ENCODE results near the gene SCD. TPM values are rescaled to one million over a fixed set of nuclear protein-coding genes. Genes with fewer than 3 reads are reported as not detected.

The SCD gene
- total and polyA plus RNA-seq, 7 donors, result 4.2 to 199 (median 13.6) TPM

- no peak for TF ChIP-seq POLR2AphosphoS5 (IDR thresholded peaks at IDR 0.05)
- no peak for TF ChIP-seq POLR2A (IDR thresholded peaks at IDR 0.05)
- TF ChIP-seq EP300 (IDR thresholded peaks at IDR 0.05), result no peak
- no peak for TF ChIP-seq CTCF (IDR thresholded peaks at IDR 0.05)
- WGBS, 2 donors, result 96 to 97% methylated on average over 4 of the region's 4 CpGs
- Histone ChIP-seq H3K4me3 (no peak overlapping the region), H3K27ac (no peak overlapping the region), H3K36me3 (no peaks in the 10 kb centered on the region), H3K27me3 (no peaks in the 10 kb centered on the region), H3K4me1 (no peaks in the 10 kb centered on the region), H3K9me3 (no peaks in the 10 kb centered on the region)
- intact Hi-C loops (cut with DNase I), result no loop called here
- DNase-seq, result no peak
Observed at GRCh38 chr10:100396605-100397004, 49.6 kb downstream of the SCD start.

- Histone ChIP-seq H3K36me3 (no peaks in the 10 kb centered on the region), H3K27me3 (no peaks in the 10 kb centered on the region), H3K9me3 (no peaks in the 10 kb centered on the region), H3K27ac (no peak overlapping the region), H3K4me1 (no peaks in the 10 kb centered on the region), H3K4me3 (no peak overlapping the region)
- 54 to 81% methylated on average over 4 of the region's 4 CpGs for WGBS, 2 donors
- no peak for TF ChIP-seq POLR2A (IDR thresholded peaks at IDR 0.05)
- no peak for TF ChIP-seq POLR2AphosphoS5 (IDR thresholded peaks at IDR 0.05)
- no peak for TF ChIP-seq CTCF (IDR thresholded peaks at IDR 0.05)
- no peak for TF ChIP-seq EP300 (IDR thresholded peaks at IDR 0.05)
- intact Hi-C loops (cut with DNase I), result no loop called here
- DNase-seq, result no peak
Observed at GRCh38 chr10:100401631-100402328, 54.7 kb downstream of the SCD start.

- Histone ChIP-seq H3K27me3 (no peaks in the 10 kb centered on the region), H3K4me1 (no peaks in the 10 kb centered on the region), H3K4me3 (no peak overlapping the region), H3K9me3 (no peaks in the 10 kb centered on the region), H3K36me3 (no peaks in the 10 kb centered on the region), H3K27ac (no peak overlapping the region)
- DNase-seq, result no peak
- intact Hi-C loops (cut with DNase I), result no loop called here
- TF ChIP-seq EP300 (IDR thresholded peaks at IDR 0.05), result no peak
- no peak for TF ChIP-seq POLR2AphosphoS5 (IDR thresholded peaks at IDR 0.05)
- TF ChIP-seq POLR2A (IDR thresholded peaks at IDR 0.05), result no peak
- TF ChIP-seq CTCF (IDR thresholded peaks at IDR 0.05), result no peak
- WGBS, 2 donors, result 61 to 83% methylated on average over 3 of the region's 3 CpGs
Observed at GRCh38 chr10:100403734-100404133, 56.7 kb downstream of the SCD start.

- Histone ChIP-seq H3K4me3 (no peak overlapping the region), H3K27ac (no peak overlapping the region), H3K9me3 (no peaks in the 10 kb centered on the region), H3K4me1 (no peaks in the 10 kb centered on the region), H3K36me3 (no peaks in the 10 kb centered on the region), H3K27me3 (no peaks in the 10 kb centered on the region)
- WGBS, 2 donors, result 66 to 81% methylated on average over 3 of the region's 3 CpGs
- intact Hi-C loops (cut with DNase I), result no loop called here
- TF ChIP-seq POLR2A (IDR thresholded peaks at IDR 0.05), result no peak
- TF ChIP-seq EP300 (IDR thresholded peaks at IDR 0.05), result no peak
- no peak for TF ChIP-seq POLR2AphosphoS5 (IDR thresholded peaks at IDR 0.05)
- TF ChIP-seq CTCF (IDR thresholded peaks at IDR 0.05), result no peak
- no peak for DNase-seq
Observed at GRCh38 chr10:100413173-100413572, 66.1 kb downstream of the SCD start.

Small RNA genes within 50 kb of the gene (small RNA-seq; reads per million reads assigned to genes)
- gene RF00019, result 0 reads per million in 3 donors

Other genes starting within 250 kb of the SCD start
- 10 to 100 TPM in 2 of 4 donors, 1 to 10 TPM in 2; 7.9 to 11.9 (median 9.7) TPM for gene ERLIN1, start 161.2 kb upstream of the SCD start, total RNA-seq
- gene ERLIN1, start 161.2 kb upstream of the SCD start, polyA plus RNA-seq, result 10 to 100 TPM in 2 of 3 donors, 1 to 10 TPM in 1; 7.4 to 28.4 (median 11.4) TPM
- 10 to 100 TPM; 19.4 to 25.7 (median 23.7) TPM for gene CHUK, start 117.6 kb upstream of the SCD start, total RNA-seq
- gene CHUK, start 117.6 kb upstream of the SCD start, polyA plus RNA-seq, result 10 to 100 TPM; 12.3 to 18.6 (median 17.3) TPM
- gene CWF19L1, start 79.6 kb upstream of the SCD start, total RNA-seq, result 10 to 100 TPM; 13.8 to 17.1 (median 16.1) TPM
- gene CWF19L1, start 79.6 kb upstream of the SCD start, polyA plus RNA-seq, result 10 to 100 TPM; 13.8 to 23.4 (median 13.9) TPM
- gene BLOC1S2, start 60.6 kb upstream of the SCD start, total RNA-seq, result 10 to 100 TPM; 12.1 to 23.9 (median 18.3) TPM
- gene BLOC1S2, start 60.6 kb upstream of the SCD start, polyA plus RNA-seq, result 10 to 100 TPM; 36.6 to 55.0 (median 51.1) TPM
- not detected for gene PKD2L1, start 17.0 kb upstream of the SCD start, total RNA-seq
- 1 to 10 TPM in 1 of 3 donors, under 1 TPM in 2; 0.31 to 4.2 (median 0.60) TPM for gene PKD2L1, start 17.0 kb upstream of the SCD start, polyA plus RNA-seq
- gene WNT8B, start 115.8 kb downstream of the SCD start, total RNA-seq, result not detected
- gene WNT8B, start 115.8 kb downstream of the SCD start, polyA plus RNA-seq, result under 1 TPM in 1 of 3 donors, not detected in 2; 0.06 TPM
- 10 to 100 TPM in 1 of 4 donors, 1 to 10 TPM in 3; 3.9 to 19.4 (median 6.4) TPM for gene SEC31B, start 172.6 kb downstream of the SCD start, total RNA-seq
- gene SEC31B, start 172.6 kb downstream of the SCD start, polyA plus RNA-seq, result 10 to 100 TPM in 1 of 3 donors, under 1 TPM in 2; 0.60 to 10.1 (median 0.92) TPM
- 100 to 1,000 TPM; 232 to 449 (median 299) TPM for gene NDUFB8, start 182.6 kb downstream of the SCD start, total RNA-seq
- gene NDUFB8, start 182.6 kb downstream of the SCD start, polyA plus RNA-seq, result 100 to 1,000 TPM; 359 to 419 (median 391) TPM
- 10 to 100 TPM; 13.2 to 23.8 (median 13.9) TPM for gene HIF1AN, start 188.7 kb downstream of the SCD start, total RNA-seq
- 10 to 100 TPM in 1 of 3 donors, 1 to 10 TPM in 2; 4.2 to 11.1 (median 5.3) TPM for gene HIF1AN, start 188.7 kb downstream of the SCD start, polyA plus RNA-seq

All from sigmoid colon (tissue), 7 donors.